Measurements from ENCODE around the gene CDK5RAP2.

The CDK5RAP2 gene

GRCh38 chr9:120621941-120622340 is 42.0 kb upstream of the CDK5RAP2 start:
- no peak overlapping the region for H3K4me3 ChIP-seq (ENCODE audit: low read length)
- DNase-seq (ENCODE audit: low read depth): no peak
- no peak for TF ChIP-seq CTCF (IDR thresholded peaks at IDR 0.05; ENCODE audit: insufficient read depth, low read depth, low read length, missing control alignments)

GRCh38 chr9:120619751-120620655 is 40.0 kb upstream of the CDK5RAP2 start:
- peak; percentile 76 for DNase-seq (ENCODE audit: low read depth)
- H3K4me3 ChIP-seq (ENCODE audit: low read length): no peak overlapping the region
- TF ChIP-seq CTCF (IDR thresholded peaks at IDR 0.05; ENCODE audit: insufficient read depth, low read depth, low read length, missing control alignments): peak; percentile 82

GRCh38 chr9:120616966-120617935 is 37.3 kb upstream of the CDK5RAP2 start:
- TF ChIP-seq CTCF (IDR thresholded peaks at IDR 0.05; ENCODE audit: insufficient read depth, low read depth, low read length, missing control alignments): no peak
- no peak for DNase-seq (ENCODE audit: low read depth)
- no peak overlapping the region for H3K4me3 ChIP-seq (ENCODE audit: low read length)

GRCh38 chr9:120612218-120612617 is 32.3 kb upstream of the CDK5RAP2 start:
- DNase-seq (ENCODE audit: low read depth): peak; percentile 26
- H3K4me3 ChIP-seq (ENCODE audit: low read length): no peak overlapping the region
- peak; percentile 34 for TF ChIP-seq CTCF (IDR thresholded peaks at IDR 0.05; ENCODE audit: insufficient read depth, low read depth, low read length, missing control alignments)

GRCh38 chr9:120611690-120612068 is 31.7 kb upstream of the CDK5RAP2 start:
- no peak for TF ChIP-seq CTCF (IDR thresholded peaks at IDR 0.05; ENCODE audit: insufficient read depth, low read depth, low read length, missing control alignments)
- DNase-seq (ENCODE audit: low read depth): no peak
- H3K4me3 ChIP-seq (ENCODE audit: low read length): no peak overlapping the region

- H3K4me3 ChIP-seq (ENCODE audit: low read length): no peak overlapping the region
- peak; percentile 84 for DNase-seq (ENCODE audit: low read depth)
- peak; percentile 37 for TF ChIP-seq CTCF (IDR thresholded peaks at IDR 0.05; ENCODE audit: insufficient read depth, low read depth, low read length, missing control alignments)
Observed at GRCh38 chr9:120610975-120611689, 31.2 kb upstream of the CDK5RAP2 start.

All from epithelial cell of esophagus (primary cell).